ENCODE measurements around the gene ANTXRL. TPM values are rescaled to one million over a fixed set of nuclear protein-coding genes. Genes with fewer than 3 reads are reported as not detected.

Gene ANTXRL
- polyA plus RNA-seq, 1 of the 3 experiments (the other 2 are of a cell fraction) = not detected

GRCh38 chr10:46282842-46283574, 3.8 kb upstream of the ANTXRL start:
- no peaks in the 10 kb centered on the region for H3K36me3 ChIP-seq (replicated peaks in 1 of 2; ENCODE audit: control insufficient read depth in 1 of 2, insufficient read depth in 2 of 2, low read length in 1 of 2)
- ChIA-PET POLR2A (interaction anchor here (1.0 kb wide), 1 partner anchor 177 kb away, joined by 8 read pairs; no protein-coding TSS in a partner anchor), CTCF (interaction anchor here (1.0 to 1.7 kb wide), 3 partner anchors 54 to 176 kb away, joined by 3 to 7 read pairs (median 6); no protein-coding TSS in a partner anchor)
- H3K27me3 ChIP-seq (ENCODE audit: insufficient read depth) = no peaks in the 10 kb centered on the region
- no peaks in the 10 kb centered on the region for H4K20me1 ChIP-seq (ENCODE audit: insufficient read depth)
- peak overlapping the region; percentile 81 for H3K4me2 ChIP-seq
- peak overlapping the region; percentile 43; the same call in 1 of the 2 replicates for H3K9ac ChIP-seq
- peak overlapping the region; percentile 59; the same call in 1 of the 2 replicates for H2AFZ ChIP-seq (ENCODE audit: low read depth)
- peak overlapping the region; percentile 32 to 62; a peak in 3 of 4 replicates for H3K4me3 ChIP-seq (ENCODE audit: low read depth in 2 of 2, low read length in 1 of 2)
- TF ChIP-seq NFIC (IDR thresholded peaks at IDR 0.05; ENCODE audit: borderline replicate concordance) (no peak), RCOR1 (IDR thresholded peaks at IDR 0.05; ENCODE audit: low read length) (no peak)
- no peaks in the 10 kb centered on the region for H3K9me3 ChIP-seq
- H3K9me2 ChIP-seq = no peaks in the 10 kb centered on the region
- DNase-seq = peak; percentile 91
- H3K27ac ChIP-seq (ENCODE audit: low read depth in 2 of 2, low read length in 1 of 2) = no peak overlapping the region
- H3F3A ChIP-seq (replicated peaks; ENCODE audit: insufficient read depth) = peaks cover 14% of the 10 kb centered on the region
- H3K79me2 ChIP-seq (ENCODE audit: insufficient read depth) = no peaks in the 10 kb centered on the region
- 16% methylated on average over 22 of the region's 51 CpGs for WGBS (ENCODE audit: low lambda C conversion rate)
- H3K4me1 ChIP-seq (ENCODE audit: control insufficient read depth in 1 of 2, insufficient read depth in 2 of 2, low read depth in 1 of 2, low read length in 1 of 2) = peaks cover 0 to 2% of the 10 kb centered on the region in 2 experiments; a peak in 1 of 4 replicates

DNA sequence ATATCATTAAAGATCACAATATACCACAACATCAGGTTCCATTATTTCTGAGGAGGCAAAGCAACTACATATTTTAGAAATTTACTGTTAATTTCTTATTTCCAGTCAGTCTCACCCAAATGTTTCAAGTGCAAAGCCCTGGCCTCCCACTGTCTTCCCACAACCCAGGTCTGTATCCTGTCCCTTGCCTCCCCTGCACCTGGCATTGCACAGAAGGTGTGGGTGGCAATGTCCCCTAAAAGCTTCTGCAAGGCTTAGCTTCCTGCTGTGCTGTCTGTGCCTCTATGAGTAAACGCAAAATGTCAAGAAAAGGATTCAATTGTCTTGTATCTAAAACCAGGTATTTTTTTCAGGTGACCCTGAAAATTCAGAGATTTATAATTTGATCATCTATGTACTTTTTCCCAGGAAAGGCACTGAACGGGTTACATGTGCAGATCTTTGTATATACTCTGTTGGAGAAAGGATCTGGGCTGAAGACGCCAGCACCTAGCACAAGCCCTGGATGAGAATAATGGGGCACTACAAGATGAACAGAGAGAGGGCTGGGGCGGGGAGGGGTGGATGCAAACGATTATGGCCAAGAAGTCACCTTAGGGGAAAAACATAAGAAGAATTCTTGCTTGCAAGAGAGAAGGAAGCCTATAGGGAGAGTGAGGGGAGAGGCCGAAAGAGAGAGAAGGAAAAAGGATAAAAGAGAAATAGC, 3.1 kb upstream of the ANTXRL start:
- H3K9ac ChIP-seq = no peak overlapping the region
- peaks cover 14% of the 10 kb centered on the region for H3F3A ChIP-seq (replicated peaks; ENCODE audit: insufficient read depth)
- H3K4me1 ChIP-seq (ENCODE audit: control insufficient read depth in 1 of 2, insufficient read depth in 2 of 2, low read depth in 1 of 2, low read length in 1 of 2) = peaks cover 0 to 2% of the 10 kb centered on the region in 2 experiments; a peak in 1 of 4 replicates
- no peak for DNase-seq
- no peaks in the 10 kb centered on the region for H3K79me2 ChIP-seq (ENCODE audit: insufficient read depth)
- no peaks in the 10 kb centered on the region for H3K36me3 ChIP-seq (replicated peaks in 1 of 2; ENCODE audit: control insufficient read depth in 1 of 2, insufficient read depth in 2 of 2, low read length in 1 of 2)
- H3K9me3 ChIP-seq = no peaks in the 10 kb centered on the region
- POLR2A ChIA-PET = no interaction called here
- no peak overlapping the region for H3K27ac ChIP-seq (ENCODE audit: low read depth in 2 of 2, low read length in 1 of 2)
- no peaks in the 10 kb centered on the region for H4K20me1 ChIP-seq (ENCODE audit: insufficient read depth)
- CTCF ChIA-PET = interaction anchor here (1.4 to 1.7 kb wide), 3 partner anchors 56 to 177 kb away, joined by 3 to 7 read pairs (median 6); no protein-coding TSS in a partner anchor
- 67% methylated on average over 6 of the region's 6 CpGs for WGBS (ENCODE audit: low lambda C conversion rate)
- TF ChIP-seq FOXM1 (IDR thresholded peaks at IDR 0.05; ENCODE audit: low read depth) (no peak), GABPA (IDR thresholded peaks at IDR 0.05; ENCODE audit: low read depth) (no peak), RFX5 (IDR thresholded peaks at IDR 0.05; ENCODE audit: low read length) (no peak), NFIC (IDR thresholded peaks at IDR 0.05; ENCODE audit: borderline replicate concordance) (no peak), TCF12 (IDR thresholded peaks at IDR 0.05) (no peak)
- TF ChIP-seq, protein P1, sequence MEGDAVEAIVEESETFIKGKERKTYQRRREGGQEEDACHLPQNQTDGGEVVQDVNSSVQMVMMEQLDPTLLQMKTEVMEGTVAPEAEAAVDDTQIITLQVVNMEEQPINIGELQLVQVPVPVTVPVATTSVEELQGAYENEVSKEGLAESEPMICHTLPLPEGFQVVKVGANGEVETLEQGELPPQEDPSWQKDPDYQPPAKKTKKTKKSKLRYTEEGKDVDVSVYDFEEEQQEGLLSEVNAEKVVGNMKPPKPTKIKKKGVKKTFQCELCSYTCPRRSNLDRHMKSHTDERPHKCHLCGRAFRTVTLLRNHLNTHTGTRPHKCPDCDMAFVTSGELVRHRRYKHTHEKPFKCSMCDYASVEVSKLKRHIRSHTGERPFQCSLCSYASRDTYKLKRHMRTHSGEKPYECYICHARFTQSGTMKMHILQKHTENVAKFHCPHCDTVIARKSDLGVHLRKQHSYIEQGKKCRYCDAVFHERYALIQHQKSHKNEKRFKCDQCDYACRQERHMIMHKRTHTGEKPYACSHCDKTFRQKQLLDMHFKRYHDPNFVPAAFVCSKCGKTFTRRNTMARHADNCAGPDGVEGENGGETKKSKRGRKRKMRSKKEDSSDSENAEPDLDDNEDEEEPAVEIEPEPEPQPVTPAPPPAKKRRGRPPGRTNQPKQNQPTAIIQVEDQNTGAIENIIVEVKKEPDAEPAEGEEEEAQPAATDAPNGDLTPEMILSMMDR (IDR thresholded peaks at IDR 0.05) = no peak
- no peaks in the 10 kb centered on the region for H3K9me2 ChIP-seq
- H3K4me3 ChIP-seq (ENCODE audit: low read depth in 2 of 2, low read length in 1 of 2) = peak overlapping the region in 1 of 2 experiments; percentile 68; a peak in 1 of 4 replicates
- peak overlapping the region; percentile 87 for H3K4me2 ChIP-seq
- no peaks in the 10 kb centered on the region for H3K27me3 ChIP-seq (ENCODE audit: insufficient read depth)
- peak overlapping the region; percentile 83; the same call in 1 of the 2 replicates for H2AFZ ChIP-seq (ENCODE audit: low read depth)
